H9 (cell line): Measurements from ENCODE around the gene TSC22D4. TPM values are rescaled to one million over a fixed set of nuclear protein-coding genes. Genes with fewer than 3 reads are reported as not detected.
A peak's percentile ranks its signal among the peaks of the same experiment; 100 is the strongest.

Experiments used
- DNase-seq: peaks from one replicate; pipeline ENCODE4 v3.0.0-alpha.2; 2017
- H2AFZ ChIP-seq: one replicate; pipeline ENCODE4 v1.6.1; 2013; ENCODE audit warnings: mild to moderate bottlenecking, low read length, control low read depth, moderate library complexity
- H2AK5ac ChIP-seq: 2 replicates; pipeline ENCODE4 v1.6.1; 2013; ENCODE audit warnings: low read length, control low read depth, mixed read lengths; ENCODE audit not compliant: insufficient read length
- H2BK120ac ChIP-seq: one replicate; pipeline ENCODE4 v1.6.1; 2013; ENCODE audit warnings: low read depth, mild to moderate bottlenecking, low read length, control low read depth, inconsistent platforms; ENCODE audit not compliant: poor library complexity, severe bottlenecking
- H2BK12ac ChIP-seq: 2 replicates; pipeline ENCODE4 v1.6.1; 2013; ENCODE audit warnings: low read length, control low read depth, mixed read lengths, low read depth; ENCODE audit not compliant: insufficient read length
- H2BK15ac ChIP-seq: 2 replicates; pipeline ENCODE4 v1.6.1; 2013; ENCODE audit warnings: low read depth, low read length, control low read depth
- H2BK20ac ChIP-seq: one replicate; pipeline ENCODE4 v1.6.1; 2013; ENCODE audit warnings: low read depth, mild to moderate bottlenecking, low read length, control low read depth, inconsistent platforms; ENCODE audit not compliant: poor library complexity, severe bottlenecking
- H2BK5ac ChIP-seq: 2 replicates; pipeline ENCODE4 v1.6.1; 2013; ENCODE audit warnings: low read length, control low read depth, mixed read lengths; ENCODE audit not compliant: insufficient read length
- H3K14ac ChIP-seq: 2 replicates; pipeline ENCODE4 v1.6.1; 2013; ENCODE audit warnings: low read length, control low read depth; ENCODE audit not compliant: insufficient read depth
- H3K18ac ChIP-seq: 2 replicates; pipeline ENCODE4 v1.6.1; 2013; ENCODE audit warnings: low read depth, mild to moderate bottlenecking, mixed read lengths, low read length, control low read depth; ENCODE audit not compliant: insufficient read length
- H3K23ac ChIP-seq: 2 replicates; pipeline ENCODE4 v1.6.1; 2013; ENCODE audit warnings: low read length, control low read depth, mixed read lengths, low read depth; ENCODE audit not compliant: insufficient read length
- H3K23me2 ChIP-seq: 2 replicates; pipeline ENCODE4 v1.6.1; 2013; ENCODE audit warnings: low read depth, mild to moderate bottlenecking, mixed read lengths, low read length, control low read depth; ENCODE audit not compliant: insufficient read length, poor library complexity, severe bottlenecking
- H3K27ac ChIP-seq: 2 replicates; pipeline ENCODE4 v1.5.1; 2013; ENCODE audit warnings: low read length, control low read depth, mixed read lengths, low read depth; ENCODE audit not compliant: insufficient read length
- H3K27me3 ChIP-seq: 2 replicates; pipeline ENCODE4 v1.6.1; 2013; ENCODE audit warnings: low read length, control low read depth, inconsistent platforms; ENCODE audit not compliant: insufficient read depth
- H3K4ac ChIP-seq: 2 replicates; pipeline ENCODE4 v1.6.1; 2013; ENCODE audit warnings: low read depth, mild to moderate bottlenecking, control low read depth, inconsistent platforms, low read length, moderate library complexity
- H3K4me1 ChIP-seq: 2 replicates; pipeline ENCODE4 v1.6.1; 2013; ENCODE audit warnings: low read length, control low read depth, inconsistent platforms; ENCODE audit not compliant: insufficient read depth
- H3K4me2 ChIP-seq: 2 replicates; pipeline ENCODE4 v1.6.1; 2013; ENCODE audit warnings: low read length, control low read depth, mixed read lengths; ENCODE audit not compliant: insufficient read length, insufficient read depth
- H3K56ac ChIP-seq: 2 replicates; pipeline ENCODE4 v1.6.1; 2013; ENCODE audit warnings: low read depth, mild to moderate bottlenecking, mixed read lengths, low read length, control low read depth; ENCODE audit not compliant: insufficient read length
- H3K79me1 ChIP-seq: 2 replicates; pipeline ENCODE4 v1.6.1; 2013; ENCODE audit warnings: low read depth, mild to moderate bottlenecking, moderate library complexity, low read length, control low read depth, inconsistent platforms; ENCODE audit not compliant: insufficient read depth, poor library complexity, severe bottlenecking
- H3K79me2 ChIP-seq: 2 replicates; pipeline ENCODE4 v1.6.1; 2013; ENCODE audit warnings: low read length, control low read depth, inconsistent platforms; ENCODE audit not compliant: insufficient read depth
- H3K9ac ChIP-seq: 2 replicates; pipeline ENCODE4 v1.6.1; 2013; ENCODE audit warnings: low read length, control low read depth, mixed read lengths; ENCODE audit not compliant: insufficient read length; ENCODE audit errors: extremely low read depth
- H3K9me3 ChIP-seq: one replicate; pipeline ENCODE4 v1.6.1; 2013; ENCODE audit warnings: low read depth, low read length, inconsistent platforms; ENCODE audit not compliant: control insufficient read depth
- H3T11ph ChIP-seq: one replicate; pipeline ENCODE4 v1.6.1; 2013; ENCODE audit warnings: mild to moderate bottlenecking, low read length, control low read depth, inconsistent platforms
- H4K20me1 ChIP-seq: one replicate; pipeline ENCODE4 v1.6.1; 2013; ENCODE audit not compliant: control insufficient read depth, insufficient read length, insufficient read depth
- H4K5ac ChIP-seq: 2 replicates; pipeline ENCODE4 v1.6.1; 2013; ENCODE audit warnings: low read depth, mild to moderate bottlenecking, mixed read lengths, low read length, control low read depth; ENCODE audit not compliant: insufficient read length
- H4K8ac ChIP-seq: replicated peaks from 2 replicates; pipeline ENCODE4 v1.6.1; 2013; ENCODE audit warnings: low read length, control low read depth, mixed read lengths, low read depth; ENCODE audit not compliant: insufficient read length
- H4K91ac ChIP-seq: 2 replicates; pipeline ENCODE4 v1.6.1; 2013; ENCODE audit warnings: low read depth, mild to moderate bottlenecking, moderate library complexity, mixed read lengths, low read length, control low read depth; ENCODE audit not compliant: insufficient read length
- H3K27ac Mint-ChIP-seq, 3 experiments: 2 replicates in 2 of 3; 3 replicates in 1 of 3; pipeline ENCODE4 v1.8.0; 2020 to 2021; ENCODE audit warnings: mixed read lengths in 3 of 3, mild to moderate bottlenecking in 1 of 3, moderate library complexity in 1 of 3
- H3K27me3 Mint-ChIP-seq: 2 replicates; pipeline ENCODE4 v1.8.0; 2021; ENCODE audit warnings: low read depth, mild to moderate bottlenecking, moderate library complexity, mixed read lengths
- H3K36me3 Mint-ChIP-seq, 3 experiments: 2 replicates in 2 of 3; 3 replicates in 1 of 3; pipeline ENCODE4 v1.8.0; 2020 to 2021; ENCODE audit warnings: low read depth in 3 of 3, mixed read lengths in 3 of 3; ENCODE audit not compliant: insufficient read depth in 1 of 3
- H3K4me1 Mint-ChIP-seq, 2 experiments: 2 replicates each; pipeline ENCODE4 v1.8.0; 2020; ENCODE audit warnings: mixed read lengths in 2 of 2
- H3K4me3 Mint-ChIP-seq, 2 experiments: 2 replicates in 1 of 2; 3 replicates in 1 of 2; pipeline ENCODE4 v1.8.0; 2020 to 2021; ENCODE audit warnings: mild to moderate bottlenecking in 2 of 2, mixed read lengths in 2 of 2, moderate library complexity in 1 of 2
- H3K9me3 Mint-ChIP-seq, 2 experiments: 2 replicates in 1 of 2; 3 replicates in 1 of 2; pipeline ENCODE4 v1.8.0; 2020; ENCODE audit warnings: mild to moderate bottlenecking in 2 of 2, mixed read lengths in 2 of 2, moderate library complexity in 1 of 2
- WGBS: extraction: QIAGEN DNeasy Blood & Tissue Kit; methylation state at CpG from one replicate; pipeline ENCODE4 v1.1.7; 2013; ENCODE audit warnings: missing lambda C conversion rate, low lambda C conversion rate, mixed read lengths; ENCODE audit not compliant: insufficient read length; ENCODE audit errors: extremely low coverage; 5-methylcytosine and 5-hydroxymethylcytosine counted together
- total RNA-seq: library from RNA; stranded (reverse); gene quantifications from 2 replicates; pipeline ENCODE4 v1.2.1, GENCODE V29; 2021
- TF ChIP-seq, protein P1 (sequence below): fragments of 200-600 bp; sonication (generic); conservative IDR thresholded peaks from 3 replicates; pipeline ENCODE4 v1.8.0; 2021; ENCODE audit warnings: antibody characterized with exemption, mild to moderate bottlenecking

Gene TSC22D4
- total RNA-seq, 1 experiment from 2014 or later: 17.5 TPM

DNA sequence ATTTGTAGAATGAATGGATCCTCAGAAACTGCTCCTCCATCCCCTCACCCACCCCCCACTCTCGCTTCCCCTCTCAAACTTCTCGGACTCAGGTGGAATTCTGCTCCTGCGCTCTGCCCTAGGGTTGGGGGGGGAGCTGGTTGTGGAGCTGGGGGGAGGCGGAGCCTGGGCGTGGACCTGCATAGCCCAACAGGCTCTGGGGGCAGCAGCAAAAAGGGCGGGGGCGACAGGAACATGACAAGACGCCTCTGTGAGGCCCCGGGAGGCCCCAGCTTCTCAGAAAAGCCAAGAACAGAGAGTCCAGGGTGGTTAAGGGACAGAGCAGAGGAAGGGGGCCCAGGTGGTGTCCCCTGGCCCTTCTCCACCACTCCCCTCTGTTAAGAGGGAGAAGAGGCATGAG lies 3.5 kb downstream of the TSC22D4 start:
- no peak for DNase-seq
- Histone ChIP-seq H3K23me2 (peaks cover 7% of the 10 kb centered on the region), H2BK12ac (no peak overlapping the region), H4K5ac (no peak overlapping the region), H4K8ac (no peak overlapping the region), H3K14ac (no peak overlapping the region), H3K27ac (no peak overlapping the region), H3K4ac (no peak overlapping the region), H2BK120ac (no peak overlapping the region), H3K4me2 (no peak overlapping the region), H3K79me1 (no peaks in the 10 kb centered on the region), H3K18ac (no peak overlapping the region), H3K4me1 (no peaks in the 10 kb centered on the region; the same call in 1 of the 2 replicates), H2BK5ac (no peak overlapping the region), H2BK20ac (no peak overlapping the region), H3K9ac (no peak overlapping the region), H4K91ac (no peak overlapping the region), H3K23ac (no peak overlapping the region), H3K9me3 (no peaks in the 10 kb centered on the region), H4K20me1 (no peaks in the 10 kb centered on the region), H2AFZ (no peak overlapping the region), H2BK15ac (no peak overlapping the region), H3K27me3 (no peaks in the 10 kb centered on the region), H3K56ac (no peak overlapping the region), H3T11ph (no peak overlapping the region), H3K79me2 (no peaks in the 10 kb centered on the region), H2AK5ac (no peak overlapping the region)
- Mint-ChIP-seq H3K4me3 (0 out of 5 replicates have a peak overlapping the region, but pooled peaks of 1 of the 2 experiments have one; percentile 34), H3K36me3 (peaks cover 0 to 5% (median 0%) of the 10 kb centered on the region in 3 experiments; a peak in 1 of 7 replicates), H3K9me3 (no peaks in the 10 kb centered on the region), H3K27ac (no peak overlapping the region), H3K27me3 (no peaks in the 10 kb centered on the region), H3K4me1 (peaks cover 18 to 40% of the 10 kb centered on the region in 2 experiments)
- no CpG with 5 or more reads among the region's 9 CpGs for WGBS
- TF ChIP-seq, protein P1, sequence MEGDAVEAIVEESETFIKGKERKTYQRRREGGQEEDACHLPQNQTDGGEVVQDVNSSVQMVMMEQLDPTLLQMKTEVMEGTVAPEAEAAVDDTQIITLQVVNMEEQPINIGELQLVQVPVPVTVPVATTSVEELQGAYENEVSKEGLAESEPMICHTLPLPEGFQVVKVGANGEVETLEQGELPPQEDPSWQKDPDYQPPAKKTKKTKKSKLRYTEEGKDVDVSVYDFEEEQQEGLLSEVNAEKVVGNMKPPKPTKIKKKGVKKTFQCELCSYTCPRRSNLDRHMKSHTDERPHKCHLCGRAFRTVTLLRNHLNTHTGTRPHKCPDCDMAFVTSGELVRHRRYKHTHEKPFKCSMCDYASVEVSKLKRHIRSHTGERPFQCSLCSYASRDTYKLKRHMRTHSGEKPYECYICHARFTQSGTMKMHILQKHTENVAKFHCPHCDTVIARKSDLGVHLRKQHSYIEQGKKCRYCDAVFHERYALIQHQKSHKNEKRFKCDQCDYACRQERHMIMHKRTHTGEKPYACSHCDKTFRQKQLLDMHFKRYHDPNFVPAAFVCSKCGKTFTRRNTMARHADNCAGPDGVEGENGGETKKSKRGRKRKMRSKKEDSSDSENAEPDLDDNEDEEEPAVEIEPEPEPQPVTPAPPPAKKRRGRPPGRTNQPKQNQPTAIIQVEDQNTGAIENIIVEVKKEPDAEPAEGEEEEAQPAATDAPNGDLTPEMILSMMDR: no peak
